Tibial nerve (tissue), 4 donors: ENCODE results near the gene SHTN1. TPM values are rescaled to one million over a fixed set of nuclear protein-coding genes. Genes with fewer than 3 reads are reported as not detected.

ENCODE experiments used
- DNase-seq, 2 donors: peaks; one replicate each; pipeline ENCODE4 v3.0.0-alpha.2; 2019; ENCODE audit warnings: low spot score in 2 of 2
- H3K27ac ChIP-seq, 4 donors: fragments of 200-600 bp; sonication (generic) in 3 of 4; one replicate each; pipeline ENCODE4 v1.5.1; 2017 to 2019; ENCODE audit warnings: mild to moderate bottlenecking in 1 of 4
- H3K27me3 ChIP-seq, 2 donors: fragments of 200-600 bp; sonication (generic) in 1 of 2; one replicate each; pipeline versions ENCODE4 v1.5.1 to v1.6.0; 2017 to 2019
- H3K36me3 ChIP-seq, 3 donors: fragments of 200-600 bp; sonication (generic); one replicate each; pipeline ENCODE4 v1.5.1; 2018 to 2019
- H3K4me1 ChIP-seq, 4 donors: fragments of 200-600 bp; sonication (generic) in 3 of 4; one replicate each; pipeline ENCODE4 v1.5.1; 2017 to 2019
- H3K4me3 ChIP-seq, 4 donors: fragments of 200-600 bp; sonication (generic) in 3 of 4; one replicate each; pipeline ENCODE4 v1.5.1; 2017 to 2019; ENCODE audit warnings: mild to moderate bottlenecking in 1 of 4, moderate library complexity in 1 of 4
- H3K9me3 ChIP-seq, 4 donors: fragments of 200-600 bp; sonication (generic) in 3 of 4; one replicate each; pipeline ENCODE4 v1.5.1; 2017 to 2019
- CTCF ChIP-seq, 5 experiments: fragments of 200-600 bp in 3 of 5; fragments of 450-650 bp in 2 of 5; sonication (generic) in 3 of 5; IDR thresholded peaks; one replicate each; pipeline ENCODE4 v1.5.1; 2016 to 2019; ENCODE audit warnings: antibody characterized with exemption in 5 of 5, mild to moderate bottlenecking in 3 of 5, moderate library complexity in 2 of 5
- EP300 ChIP-seq, 2 donors: sonication (generic); formaldehyde crosslinking; IDR thresholded peaks; one replicate each; pipeline ENCODE4 v1.6.1; 2017; ENCODE audit warnings: antibody characterized with exemption in 2 of 2, mild to moderate bottlenecking in 1 of 2
- POLR2A ChIP-seq, 2 donors: fragments of 450-650 bp; IDR thresholded peaks; one replicate each; pipeline ENCODE4 v1.6.1; 2017; ENCODE audit warnings: antibody characterized with exemption in 2 of 2, mild to moderate bottlenecking in 2 of 2, moderate library complexity in 2 of 2
- WGBS, 2 donors: methylation state at CpG; one replicate each; pipeline ENCODE4 v1.1.5; 2018; 5-methylcytosine and 5-hydroxymethylcytosine counted together
- total RNA-seq, 4 donors: library from RNA; depleted of rRNA; stranded (reverse); fragments of >200 nt; gene quantifications; one replicate each; pipeline ENCODE4 v1.1.0, GENCODE V29; 2016

SHTN1 gene
- total RNA-seq, 4 donors from 2014 or later, result 9.2 to 16.3 (median 15.4) TPM

GRCh38 chr10:116919706-116920105 is 85.3 kb downstream of the SHTN1 start:
- no peaks in the 10 kb centered on the region for H3K4me1 ChIP-seq
- TF ChIP-seq EP300 (IDR thresholded peaks at IDR 0.05) (no peak), CTCF (IDR thresholded peaks at IDR 0.05) (no peak), POLR2A (IDR thresholded peaks at IDR 0.05) (no peak)
- H3K4me3 ChIP-seq, result no peak overlapping the region
- peaks cover 0 to 15% (median 0%) of the 10 kb centered on the region in 3 donors for H3K36me3 ChIP-seq
- H3K27me3 ChIP-seq, result no peaks in the 10 kb centered on the region
- DNase-seq, result no peak
- H3K9me3 ChIP-seq, result no peaks in the 10 kb centered on the region
- no peak overlapping the region for H3K27ac ChIP-seq
- WGBS, 2 donors, result 48 to 49% methylated on average over 2 of the region's 2 CpGs

GRCh38 chr10:116919164-116919563 is 85.8 kb downstream of the SHTN1 start:
- Histone ChIP-seq H3K9me3 (no peaks in the 10 kb centered on the region), H3K27ac (no peak overlapping the region), H3K27me3 (no peaks in the 10 kb centered on the region), H3K4me3 (no peak overlapping the region), H3K36me3 (peaks cover 0 to 15% (median 0%) of the 10 kb centered on the region in 3 donors), H3K4me1 (no peaks in the 10 kb centered on the region)
- 87 to 97% methylated on average over 2 of the region's 2 CpGs for WGBS, 2 donors
- DNase-seq, result no peak
- TF ChIP-seq POLR2A (IDR thresholded peaks at IDR 0.05), result no peak
- no peak for TF ChIP-seq EP300 (IDR thresholded peaks at IDR 0.05)
- no peak for TF ChIP-seq CTCF (IDR thresholded peaks at IDR 0.05)

- no peaks in the 10 kb centered on the region for H3K27me3 ChIP-seq
- DNase-seq, result no peak
- no peaks in the 10 kb centered on the region for H3K4me1 ChIP-seq
- H3K4me3 ChIP-seq, result no peak overlapping the region
- peaks cover 0 to 15% (median 0%) of the 10 kb centered on the region in 3 donors for H3K36me3 ChIP-seq
- H3K9me3 ChIP-seq, result no peaks in the 10 kb centered on the region
- H3K27ac ChIP-seq, result no peak overlapping the region
- TF ChIP-seq EP300 (IDR thresholded peaks at IDR 0.05) (no peak), CTCF (IDR thresholded peaks at IDR 0.05) (no peak), POLR2A (IDR thresholded peaks at IDR 0.05) (no peak)
- WGBS, 2 donors, result 95 to 97% methylated on average over 2 of the region's 2 CpGs
Measured at GRCh38 chr10:116918583-116918982, 86.4 kb downstream of the SHTN1 start.

- WGBS, 2 donors, result 91 to 95% methylated on average over 3 of the region's 3 CpGs
- DNase-seq, result no peak
- TF ChIP-seq CTCF (IDR thresholded peaks at IDR 0.05) (no peak), EP300 (IDR thresholded peaks at IDR 0.05) (no peak), POLR2A (IDR thresholded peaks at IDR 0.05) (no peak)
- H3K27me3 ChIP-seq, result no peaks in the 10 kb centered on the region
- no peaks in the 10 kb centered on the region for H3K9me3 ChIP-seq
- no peaks in the 10 kb centered on the region for H3K4me1 ChIP-seq
- no peak overlapping the region for H3K27ac ChIP-seq
- H3K4me3 ChIP-seq, result no peak overlapping the region
- H3K36me3 ChIP-seq, result peaks cover 0 to 15% (median 0%) of the 10 kb centered on the region in 3 donors
Measured at GRCh38 chr10:116917481-116917880, 87.5 kb downstream of the SHTN1 start.

- H3K27ac ChIP-seq, result no peak overlapping the region
- TF ChIP-seq POLR2A (IDR thresholded peaks at IDR 0.05), result no peak
- no peak for TF ChIP-seq CTCF (IDR thresholded peaks at IDR 0.05)
- no peak for TF ChIP-seq EP300 (IDR thresholded peaks at IDR 0.05)
- DNase-seq, result no peak
- no peak overlapping the region for H3K4me3 ChIP-seq
- no peaks in the 10 kb centered on the region for H3K27me3 ChIP-seq
- H3K4me1 ChIP-seq, result no peaks in the 10 kb centered on the region
- WGBS, 2 donors, result 67 to 79% methylated on average over 2 of the region's 2 CpGs
- H3K9me3 ChIP-seq, result no peaks in the 10 kb centered on the region
- peaks cover 0 to 11% (median 0%) of the 10 kb centered on the region in 3 donors for H3K36me3 ChIP-seq
Measured at GRCh38 chr10:116915340-116915739, 89.6 kb downstream of the SHTN1 start.
